Measurements from ENCODE around the gene BAZ2B. TPM values are rescaled to one million over a fixed set of nuclear protein-coding genes. Genes with fewer than 3 reads are reported as not detected.
A peak's percentile ranks its signal among the peaks of the same experiment; 100 is the strongest.

The BAZ2B gene
- total RNA-seq, 1 experiment from 2014 or later = 33.0 TPM

DNA sequence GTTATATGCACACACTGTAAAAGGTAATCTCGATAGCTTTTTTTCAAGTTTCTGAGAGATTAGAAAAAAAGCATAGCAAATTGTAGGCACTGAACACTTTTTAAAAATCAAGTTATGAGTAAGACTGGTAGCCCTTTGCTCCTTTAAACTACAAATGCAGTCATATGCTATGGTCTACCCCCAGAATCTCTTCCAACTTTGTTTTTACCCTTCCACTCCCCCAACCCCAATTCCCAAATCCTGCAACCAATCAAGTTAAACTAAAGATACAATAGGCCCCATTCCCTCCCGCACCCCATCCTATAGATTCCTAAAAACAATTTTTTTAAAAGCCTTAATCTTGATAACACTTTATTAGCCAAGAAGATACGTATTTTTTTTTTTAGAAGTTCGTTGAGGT, 752 bp upstream of the BAZ2B start:
- Mint-ChIP-seq H3K27ac (peak overlapping the region; percentile 99), H3K4me1 (peaks cover 41% of the 10 kb centered on the region), H3K4me3 (peak overlapping the region; percentile 90), H3K27me3 (ENCODE audit: low read depth) (no peaks in the 10 kb centered on the region), H3K36me3 (no peaks in the 10 kb centered on the region), H3K9me3 (no peaks in the 10 kb centered on the region)
- DNase-seq (ENCODE audit: low spot score) = no peak
- ATAC-seq = no peak
- TF ChIP-seq, protein P1, sequence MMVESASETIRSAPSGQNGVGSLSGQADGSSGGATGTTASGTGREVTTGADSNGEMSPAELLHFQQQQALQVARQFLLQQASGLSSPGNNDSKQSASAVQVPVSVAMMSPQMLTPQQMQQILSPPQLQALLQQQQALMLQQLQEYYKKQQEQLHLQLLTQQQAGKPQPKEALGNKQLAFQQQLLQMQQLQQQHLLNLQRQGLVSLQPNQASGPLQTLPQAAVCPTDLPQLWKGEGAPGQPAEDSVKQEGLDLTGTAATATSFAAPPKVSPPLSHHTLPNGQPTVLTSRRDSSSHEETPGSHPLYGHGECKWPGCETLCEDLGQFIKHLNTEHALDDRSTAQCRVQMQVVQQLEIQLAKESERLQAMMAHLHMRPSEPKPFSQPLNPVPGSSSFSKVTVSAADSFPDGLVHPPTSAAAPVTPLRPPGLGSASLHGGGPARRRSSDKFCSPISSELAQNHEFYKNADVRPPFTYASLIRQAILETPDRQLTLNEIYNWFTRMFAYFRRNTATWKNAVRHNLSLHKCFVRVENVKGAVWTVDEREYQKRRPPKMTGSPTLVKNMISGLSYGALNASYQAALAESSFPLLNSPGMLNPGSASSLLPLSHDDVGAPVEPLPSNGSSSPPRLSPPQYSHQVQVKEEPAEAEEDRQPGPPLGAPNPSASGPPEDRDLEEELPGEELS (CRISPR knock-in tag; IDR thresholded peaks at IDR 0.05) = no peak
- no peak for TF ChIP-seq SMAD3 (CRISPR knock-in tag; IDR thresholded peaks at IDR 0.05; ENCODE audit: borderline replicate concordance)
- TF ChIP-seq NFATC4 (CRISPR knock-in tag; IDR thresholded peaks at IDR 0.05) = no peak
- no peak for TF ChIP-seq NR3C1 (CRISPR knock-in tag; conservative IDR thresholded peaks at IDR 0.05; ENCODE audit: low read depth)
- no peak for TF ChIP-seq ZNF219 (CRISPR knock-in tag; IDR thresholded peaks at IDR 0.05; ENCODE audit: borderline replicate concordance)
- TF ChIP-seq, protein P2, sequence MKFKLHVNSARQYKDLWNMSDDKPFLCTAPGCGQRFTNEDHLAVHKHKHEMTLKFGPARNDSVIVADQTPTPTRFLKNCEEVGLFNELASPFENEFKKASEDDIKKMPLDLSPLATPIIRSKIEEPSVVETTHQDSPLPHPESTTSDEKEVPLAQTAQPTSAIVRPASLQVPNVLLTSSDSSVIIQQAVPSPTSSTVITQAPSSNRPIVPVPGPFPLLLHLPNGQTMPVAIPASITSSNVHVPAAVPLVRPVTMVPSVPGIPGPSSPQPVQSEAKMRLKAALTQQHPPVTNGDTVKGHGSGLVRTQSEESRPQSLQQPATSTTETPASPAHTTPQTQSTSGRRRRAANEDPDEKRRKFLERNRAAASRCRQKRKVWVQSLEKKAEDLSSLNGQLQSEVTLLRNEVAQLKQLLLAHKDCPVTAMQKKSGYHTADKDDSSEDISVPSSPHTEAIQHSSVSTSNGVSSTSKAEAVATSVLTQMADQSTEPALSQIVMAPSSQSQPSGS (CRISPR knock-in tag; IDR thresholded peaks at IDR 0.05; ENCODE audit: borderline replicate concordance, low read depth) = no peak
- TF ChIP-seq FOXP1 (CRISPR knock-in tag; IDR thresholded peaks at IDR 0.05; ENCODE audit: borderline replicate concordance) = no peak
- TF ChIP-seq ZNF281 (CRISPR knock-in tag; IDR thresholded peaks at IDR 0.05) = no peak
- no peak for TF ChIP-seq MXD4 (CRISPR knock-in tag; IDR thresholded peaks at IDR 0.05; ENCODE audit: borderline replicate concordance)
- TF ChIP-seq ZNF121 (CRISPR knock-in tag; IDR thresholded peaks at IDR 0.05) = no peak
- no peak for TF ChIP-seq USF1 (CRISPR knock-in tag; IDR thresholded peaks at IDR 0.05)
- ChIA-PET POLR2A (interaction anchor here (0.7 to 5.9 kb wide), 2 partner anchors 96 to 389 kb away, joined by 3 to 73 read pairs; partner anchors contain the start of gene MARCHF7), CTCF (interaction anchor here (0.6 to 1.0 kb wide), 2 partner anchors 12 to 345 kb away, joined by 3 read pairs; no protein-coding TSS in a partner anchor)

GRCh38 chr2:159615367-159616285, 722 bp downstream of the BAZ2B start:
- Mint-ChIP-seq H3K36me3 (no peaks in the 10 kb centered on the region), H3K27ac (peak overlapping the region; percentile 99), H3K9me3 (no peaks in the 10 kb centered on the region), H3K4me1 (peaks cover 48% of the 10 kb centered on the region), H3K27me3 (ENCODE audit: low read depth) (no peaks in the 10 kb centered on the region), H3K4me3 (peak overlapping the region; percentile 90)
- DNase-seq (ENCODE audit: low spot score) = peak; percentile 81
- CTCF ChIA-PET = interaction anchor here (0.6 to 1.7 kb wide), 3 partner anchors 96 to 128 kb away, joined by 3 to 8 read pairs (median 3); no protein-coding TSS in a partner anchor
- TF ChIP-seq ZNF281 (CRISPR knock-in tag; IDR thresholded peaks at IDR 0.05) = peak; percentile 84
- TF ChIP-seq RORB (CRISPR knock-in tag; IDR thresholded peaks at IDR 0.05) = 0 out of 2 replicates have a peak, but pooled peaks have one; percentile 38
- TF ChIP-seq, protein P3, sequence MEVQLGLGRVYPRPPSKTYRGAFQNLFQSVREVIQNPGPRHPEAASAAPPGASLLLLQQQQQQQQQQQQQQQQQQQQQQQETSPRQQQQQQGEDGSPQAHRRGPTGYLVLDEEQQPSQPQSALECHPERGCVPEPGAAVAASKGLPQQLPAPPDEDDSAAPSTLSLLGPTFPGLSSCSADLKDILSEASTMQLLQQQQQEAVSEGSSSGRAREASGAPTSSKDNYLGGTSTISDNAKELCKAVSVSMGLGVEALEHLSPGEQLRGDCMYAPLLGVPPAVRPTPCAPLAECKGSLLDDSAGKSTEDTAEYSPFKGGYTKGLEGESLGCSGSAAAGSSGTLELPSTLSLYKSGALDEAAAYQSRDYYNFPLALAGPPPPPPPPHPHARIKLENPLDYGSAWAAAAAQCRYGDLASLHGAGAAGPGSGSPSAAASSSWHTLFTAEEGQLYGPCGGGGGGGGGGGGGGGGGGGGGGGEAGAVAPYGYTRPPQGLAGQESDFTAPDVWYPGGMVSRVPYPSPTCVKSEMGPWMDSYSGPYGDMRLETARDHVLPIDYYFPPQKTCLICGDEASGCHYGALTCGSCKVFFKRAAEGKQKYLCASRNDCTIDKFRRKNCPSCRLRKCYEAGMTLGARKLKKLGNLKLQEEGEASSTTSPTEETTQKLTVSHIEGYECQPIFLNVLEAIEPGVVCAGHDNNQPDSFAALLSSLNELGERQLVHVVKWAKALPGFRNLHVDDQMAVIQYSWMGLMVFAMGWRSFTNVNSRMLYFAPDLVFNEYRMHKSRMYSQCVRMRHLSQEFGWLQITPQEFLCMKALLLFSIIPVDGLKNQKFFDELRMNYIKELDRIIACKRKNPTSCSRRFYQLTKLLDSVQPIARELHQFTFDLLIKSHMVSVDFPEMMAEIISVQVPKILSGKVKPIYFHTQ (CRISPR knock-in tag; IDR thresholded peaks at IDR 0.05) = 0 out of 2 replicates have a peak, but pooled peaks have one; percentile 62
- TF ChIP-seq TEAD1 (CRISPR knock-in tag; IDR thresholded peaks at IDR 0.05) = 0 out of 2 replicates have a peak, but pooled peaks have one; percentile 35
- no peak for TF ChIP-seq NFATC4 (CRISPR knock-in tag; IDR thresholded peaks at IDR 0.05)
- TF ChIP-seq HMGXB4 (CRISPR knock-in tag; IDR thresholded peaks at IDR 0.05) = peak; percentile 34; the same call in 1 of the 2 replicates
- 0 out of 2 replicates have a peak, but pooled peaks have one; percentile 33 for TF ChIP-seq SP1 (CRISPR knock-in tag; conservative IDR thresholded peaks at IDR 0.05)
- no peak for TF ChIP-seq RELA (CRISPR knock-in tag; IDR thresholded peaks at IDR 0.05; ENCODE audit: borderline replicate concordance)
- POLR2A ChIA-PET = interaction anchor here (0.5 to 5.9 kb wide), 18 partner anchors 8 to 1602 kb away, joined by 3 to 73 read pairs (median 4); partner anchors contain the start of gene MARCHF7
- ATAC-seq = peak; percentile 88

Measured in WTC11 (cell line).